Neural crest cell (in vitro differentiated cells): ENCODE data around the gene CDKAL1. TPM values are rescaled to one million over a fixed set of nuclear protein-coding genes. Genes with fewer than 3 reads are reported as not detected.

Experiments used
- DNase-seq: peaks from one replicate; pipeline ENCODE4 v3.0.0; 2021; ENCODE audit warnings: low read depth, mixed read lengths, low spot score
- H3K27ac Mint-ChIP-seq: one replicate; pipeline ENCODE4 v1.8.0; 2021; ENCODE audit warnings: mild to moderate bottlenecking, mixed read lengths; ENCODE audit not compliant: unreplicated experiment
- H3K27me3 Mint-ChIP-seq: 2 replicates; pipeline ENCODE4 v1.8.0; 2021; ENCODE audit warnings: low read depth, mild to moderate bottlenecking, mixed read lengths
- H3K36me3 Mint-ChIP-seq: 2 replicates; pipeline ENCODE4 v1.8.0; 2021; ENCODE audit warnings: low read depth, mild to moderate bottlenecking, mixed read lengths
- H3K4me1 Mint-ChIP-seq: 2 replicates; pipeline ENCODE4 v1.8.0; 2021; ENCODE audit warnings: mixed read lengths
- H3K4me3 Mint-ChIP-seq: one replicate; pipeline ENCODE4 v1.8.0; 2021; ENCODE audit warnings: mild to moderate bottlenecking, mixed read lengths
- H3K9me3 Mint-ChIP-seq: 2 replicates; pipeline ENCODE4 v1.8.0; 2021; ENCODE audit warnings: mixed read lengths
- total RNA-seq: library from RNA; stranded (reverse); gene quantifications from 2 replicates; pipeline ENCODE4 v1.2.1, GENCODE V29; 2021
- TF ChIP-seq, protein P1 (sequence below): fragments of 200-600 bp; sonication (generic); conservative IDR thresholded peaks from 2 replicates; pipeline ENCODE4 v1.5.0; 2021; ENCODE audit warnings: antibody characterized with exemption, mild to moderate bottlenecking

CDKAL1 gene
- total RNA-seq, 1 donor from 2014 or later = 25.4 TPM

DNA sequence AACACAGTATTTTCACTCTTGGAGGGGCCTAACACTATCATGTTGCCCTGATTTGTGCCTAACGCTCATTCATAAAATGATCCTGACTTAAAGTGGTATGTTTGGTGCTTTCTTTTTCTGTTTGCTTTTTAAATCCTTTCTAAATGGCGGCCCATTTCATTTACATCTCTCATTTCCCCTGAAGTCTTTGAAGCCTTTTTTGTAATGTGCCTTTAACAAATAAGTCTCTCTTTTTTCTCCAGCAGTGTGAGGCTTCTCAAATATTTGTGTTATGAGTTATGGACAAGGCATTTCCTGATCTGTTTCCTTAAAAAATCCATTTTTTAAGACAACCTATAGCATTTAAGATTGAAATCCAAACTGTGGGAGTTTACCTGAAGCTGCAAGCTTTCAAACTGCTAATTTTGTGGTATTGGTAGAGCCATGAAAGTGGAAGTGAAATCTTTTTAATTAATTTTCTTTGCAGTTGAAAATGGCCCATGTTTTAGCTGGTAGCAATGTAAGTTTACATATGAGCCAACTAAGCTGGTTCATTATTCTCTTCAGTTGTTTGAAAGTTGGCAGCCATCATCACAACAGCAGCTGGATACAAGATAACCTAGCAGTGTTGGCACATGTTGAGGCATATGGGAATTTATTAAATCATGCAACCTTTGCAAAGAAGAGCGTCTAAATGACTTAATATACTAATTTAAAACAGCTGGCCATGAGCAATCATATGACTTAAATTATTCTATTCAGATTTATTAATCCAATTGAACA, 469.7 kb downstream of the CDKAL1 start:
- Mint-ChIP-seq H3K27me3 (no peaks in the 10 kb centered on the region), H3K36me3 (peaks cover 9% of the 10 kb centered on the region), H3K27ac (no peak overlapping the region), H3K9me3 (peaks cover 2% of the 10 kb centered on the region), H3K4me1 (peaks cover 38% of the 10 kb centered on the region), H3K4me3 (no peak overlapping the region)
- DNase-seq = no peak
- TF ChIP-seq, protein P1, sequence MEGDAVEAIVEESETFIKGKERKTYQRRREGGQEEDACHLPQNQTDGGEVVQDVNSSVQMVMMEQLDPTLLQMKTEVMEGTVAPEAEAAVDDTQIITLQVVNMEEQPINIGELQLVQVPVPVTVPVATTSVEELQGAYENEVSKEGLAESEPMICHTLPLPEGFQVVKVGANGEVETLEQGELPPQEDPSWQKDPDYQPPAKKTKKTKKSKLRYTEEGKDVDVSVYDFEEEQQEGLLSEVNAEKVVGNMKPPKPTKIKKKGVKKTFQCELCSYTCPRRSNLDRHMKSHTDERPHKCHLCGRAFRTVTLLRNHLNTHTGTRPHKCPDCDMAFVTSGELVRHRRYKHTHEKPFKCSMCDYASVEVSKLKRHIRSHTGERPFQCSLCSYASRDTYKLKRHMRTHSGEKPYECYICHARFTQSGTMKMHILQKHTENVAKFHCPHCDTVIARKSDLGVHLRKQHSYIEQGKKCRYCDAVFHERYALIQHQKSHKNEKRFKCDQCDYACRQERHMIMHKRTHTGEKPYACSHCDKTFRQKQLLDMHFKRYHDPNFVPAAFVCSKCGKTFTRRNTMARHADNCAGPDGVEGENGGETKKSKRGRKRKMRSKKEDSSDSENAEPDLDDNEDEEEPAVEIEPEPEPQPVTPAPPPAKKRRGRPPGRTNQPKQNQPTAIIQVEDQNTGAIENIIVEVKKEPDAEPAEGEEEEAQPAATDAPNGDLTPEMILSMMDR = no peak

DNA sequence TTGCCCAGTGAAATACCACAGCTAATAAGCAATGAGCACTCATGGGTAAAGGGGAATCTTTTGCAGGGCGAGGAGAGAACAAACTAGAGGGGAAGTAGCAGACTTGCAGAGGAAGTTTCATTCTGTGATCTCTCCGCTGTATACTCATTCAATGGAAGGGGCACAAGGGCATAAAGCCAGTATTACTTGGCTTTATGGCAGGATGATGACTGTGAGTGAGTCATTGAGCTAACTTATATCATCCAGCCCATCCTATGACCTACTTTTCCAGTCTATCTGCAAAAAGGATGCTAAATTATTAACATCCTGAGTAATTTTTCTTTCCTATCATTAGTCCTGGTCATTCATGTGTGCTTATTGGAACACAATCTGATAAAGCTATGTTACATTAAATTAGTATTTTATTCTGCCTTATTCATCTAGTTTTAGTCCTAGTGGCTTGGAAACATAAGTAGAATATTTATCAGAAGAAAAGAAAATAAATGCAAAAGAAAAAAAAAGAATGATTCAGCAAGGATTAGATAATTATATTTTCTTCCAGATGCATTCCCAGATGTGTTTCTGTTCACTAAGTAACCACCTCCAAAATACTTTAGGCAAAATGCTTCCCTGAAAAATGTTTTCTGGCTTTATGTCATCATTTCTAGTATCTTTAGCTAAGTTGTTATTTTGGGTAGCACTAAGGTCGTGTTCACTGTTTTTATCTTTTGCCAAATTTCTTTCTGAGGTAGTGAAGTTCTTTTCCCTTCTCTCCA, 471.7 kb downstream of the CDKAL1 start:
- Mint-ChIP-seq H3K4me1 (peaks cover 20% of the 10 kb centered on the region), H3K9me3 (peaks cover 6% of the 10 kb centered on the region), H3K36me3 (peaks cover 9% of the 10 kb centered on the region), H3K27me3 (no peaks in the 10 kb centered on the region), H3K27ac (no peak overlapping the region), H3K4me3 (no peak overlapping the region)
- DNase-seq = no peak
- TF ChIP-seq, protein P1 = no peak

DNA sequence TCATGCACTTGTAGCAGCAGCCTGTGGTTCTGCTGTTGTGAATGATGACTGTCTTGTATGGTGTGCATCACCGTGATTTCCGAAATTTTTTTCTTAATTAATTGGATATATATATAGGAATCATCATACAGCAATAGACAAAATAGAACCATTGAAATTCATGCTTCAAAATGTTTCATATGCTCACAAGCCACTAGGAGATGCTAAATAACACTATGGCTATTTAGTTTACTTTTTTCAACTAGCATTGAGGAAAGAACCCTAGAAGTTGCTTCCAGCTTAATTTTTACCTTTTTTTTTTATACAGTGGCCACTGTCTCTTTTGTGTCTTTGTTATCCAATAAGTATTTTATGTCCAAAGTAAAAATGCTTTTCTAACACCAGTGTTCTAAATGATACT, 485.4 kb downstream of the CDKAL1 start:
- TF ChIP-seq, protein P1 = no peak
- peaks cover 16% of the 10 kb centered on the region for H3K4me1 Mint-ChIP-seq
- no peak for DNase-seq
- H3K36me3 Mint-ChIP-seq = peaks cover 10% of the 10 kb centered on the region
- no peak overlapping the region for H3K4me3 Mint-ChIP-seq
- no peaks in the 10 kb centered on the region for H3K27me3 Mint-ChIP-seq
- H3K9me3 Mint-ChIP-seq = peaks cover 8% of the 10 kb centered on the region
- H3K27ac Mint-ChIP-seq = no peak overlapping the region

DNA sequence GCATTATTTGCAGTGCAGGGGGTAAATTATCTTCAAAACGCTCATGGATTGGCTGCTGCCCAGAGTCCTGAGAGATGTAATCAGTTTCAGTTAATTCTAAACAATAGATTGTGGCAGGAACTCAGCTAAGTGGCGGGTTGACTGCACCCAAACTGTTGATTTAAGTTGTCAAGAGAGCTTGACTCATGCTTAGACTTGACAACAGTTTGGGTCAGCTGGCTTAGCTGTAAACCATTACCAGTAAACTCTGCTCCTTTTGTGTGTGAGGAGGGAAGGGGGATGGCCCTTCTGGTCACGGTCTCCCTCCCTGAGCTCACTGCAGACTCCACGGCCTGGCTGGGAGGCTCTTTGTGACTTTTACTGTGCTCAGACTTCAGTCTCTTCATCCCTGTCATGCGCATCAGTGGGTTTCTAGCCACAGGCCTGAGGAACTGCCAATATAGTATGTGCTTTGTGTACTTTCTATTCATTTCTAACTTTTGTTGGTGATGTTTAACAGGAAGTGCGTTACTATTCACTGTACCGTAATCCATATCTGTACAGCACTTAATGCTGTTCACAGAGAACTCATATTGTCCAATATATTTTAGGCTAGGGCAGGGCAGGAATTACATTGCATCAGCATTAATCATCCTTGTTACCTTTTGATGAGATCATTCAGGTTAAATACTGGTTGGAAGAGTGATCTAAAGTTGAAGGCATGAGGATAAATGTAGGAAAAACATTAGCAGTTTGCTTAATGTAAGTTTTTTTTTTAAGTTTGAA, 488.3 kb downstream of the CDKAL1 start:
- peak overlapping the region; percentile 12 for H3K27ac Mint-ChIP-seq

DNA sequence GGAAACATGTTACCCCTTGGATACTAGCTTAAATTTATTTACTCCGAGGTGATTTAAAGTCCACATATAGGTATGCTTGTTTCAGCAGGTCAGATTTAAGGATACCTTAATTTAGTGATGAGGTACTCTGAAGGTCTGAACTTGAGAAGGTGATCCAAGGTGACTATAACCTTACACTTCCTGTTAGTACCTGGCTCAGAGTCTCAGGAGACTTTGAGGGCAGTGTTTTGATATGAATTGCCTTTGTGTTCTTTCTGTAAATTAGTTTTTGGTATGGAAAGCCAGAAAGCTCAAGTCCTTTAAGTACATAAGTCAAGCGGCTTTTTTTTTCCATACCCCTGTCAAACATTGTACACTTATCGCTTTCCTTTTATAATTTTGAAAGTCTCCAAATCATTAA, 489.0 kb downstream of the CDKAL1 start:
- Mint-ChIP-seq H3K27me3 (no peaks in the 10 kb centered on the region), H3K4me3 (no peak overlapping the region), H3K27ac (no peak overlapping the region), H3K9me3 (peaks cover 7% of the 10 kb centered on the region), H3K36me3 (peaks cover 13% of the 10 kb centered on the region), H3K4me1 (peaks cover 16% of the 10 kb centered on the region)
- no peak for DNase-seq
- TF ChIP-seq, protein P1 = no peak

More for the DNA sequence above, 488.3 kb downstream of the CDKAL1 start:
- no peaks in the 10 kb centered on the region for H3K27me3 Mint-ChIP-seq
- TF ChIP-seq, protein P1 = no peak
- DNase-seq = peak; percentile 3
- peaks cover 7% of the 10 kb centered on the region for H3K9me3 Mint-ChIP-seq
- peaks cover 10% of the 10 kb centered on the region for H3K36me3 Mint-ChIP-seq
- no peak overlapping the region for H3K4me3 Mint-ChIP-seq
- H3K4me1 Mint-ChIP-seq = peaks cover 16% of the 10 kb centered on the region
